ENCODE results near the gene TUSC2. TPM values are rescaled to one million over a fixed set of nuclear protein-coding genes. Genes with fewer than 3 reads are reported as not detected.

The TUSC2 gene
- total RNA-seq, 1 experiment from 2014 or later = 33.5 TPM

GRCh38 chr3:50330330-50330729, 2.3 kb upstream of the TUSC2 start:
- H3K18ac ChIP-seq (ENCODE audit: insufficient read length, low read depth, low read length) = no peak overlapping the region
- no peak overlapping the region for H3T11ph ChIP-seq (ENCODE audit: low read length)
- Mint-ChIP-seq H3K9me3 (no peaks in the 10 kb centered on the region), H3K4me1 (peaks cover 8 to 22% of the 10 kb centered on the region in 2 experiments), H3K27me3 (ENCODE audit: low read depth) (no peaks in the 10 kb centered on the region; the same call in 1 of the 2 replicates), H3K27ac (no peak overlapping the region), H3K36me3 (ENCODE audit: insufficient read depth in 1 of 3, low read depth in 3 of 3) (peaks cover 17 to 55% (median 53%) of the 10 kb centered on the region in 3 experiments; a peak in 6 of 7 replicates), H3K4me3 (no peak overlapping the region)
- no peak overlapping the region for H2BK12ac ChIP-seq (ENCODE audit: insufficient read length, low read depth, low read length)
- no peaks in the 10 kb centered on the region for H3K27me3 ChIP-seq (ENCODE audit: insufficient read depth, low read length)
- no peak overlapping the region for H2AK5ac ChIP-seq (ENCODE audit: insufficient read length, low read length)
- no peak overlapping the region for H4K5ac ChIP-seq (ENCODE audit: insufficient read length, low read depth, low read length)
- no peak overlapping the region for H2BK20ac ChIP-seq (ENCODE audit: low read depth, low read length, poor library complexity, severe bottlenecking)
- H3K56ac ChIP-seq (ENCODE audit: insufficient read length, low read depth, low read length) = no peak overlapping the region
- H2BK5ac ChIP-seq (ENCODE audit: insufficient read length, low read length) = no peak overlapping the region
- H4K8ac ChIP-seq (replicated peaks; ENCODE audit: insufficient read length, low read depth, low read length) = no peak overlapping the region
- peaks cover 9% of the 10 kb centered on the region for H3K23me2 ChIP-seq (ENCODE audit: insufficient read length, low read depth, low read length, poor library complexity, severe bottlenecking)
- DNase-seq = no peak
- H4K91ac ChIP-seq (ENCODE audit: insufficient read length, low read depth, low read length) = no peak overlapping the region
- H3K9me3 ChIP-seq (ENCODE audit: control insufficient read depth, low read depth, low read length) = no peaks in the 10 kb centered on the region
- H2BK120ac ChIP-seq (ENCODE audit: low read depth, low read length, poor library complexity, severe bottlenecking) = no peak overlapping the region
- WGBS (ENCODE audit: extremely low coverage, insufficient read length, low lambda C conversion rate) = no CpG with 5 or more reads among the region's 10 CpGs
- H4K20me1 ChIP-seq (ENCODE audit: control insufficient read depth, insufficient read depth, insufficient read length) = no peaks in the 10 kb centered on the region
- no peak overlapping the region for H3K27ac ChIP-seq (ENCODE audit: insufficient read length, low read depth, low read length)
- TF ChIP-seq, protein P1, sequence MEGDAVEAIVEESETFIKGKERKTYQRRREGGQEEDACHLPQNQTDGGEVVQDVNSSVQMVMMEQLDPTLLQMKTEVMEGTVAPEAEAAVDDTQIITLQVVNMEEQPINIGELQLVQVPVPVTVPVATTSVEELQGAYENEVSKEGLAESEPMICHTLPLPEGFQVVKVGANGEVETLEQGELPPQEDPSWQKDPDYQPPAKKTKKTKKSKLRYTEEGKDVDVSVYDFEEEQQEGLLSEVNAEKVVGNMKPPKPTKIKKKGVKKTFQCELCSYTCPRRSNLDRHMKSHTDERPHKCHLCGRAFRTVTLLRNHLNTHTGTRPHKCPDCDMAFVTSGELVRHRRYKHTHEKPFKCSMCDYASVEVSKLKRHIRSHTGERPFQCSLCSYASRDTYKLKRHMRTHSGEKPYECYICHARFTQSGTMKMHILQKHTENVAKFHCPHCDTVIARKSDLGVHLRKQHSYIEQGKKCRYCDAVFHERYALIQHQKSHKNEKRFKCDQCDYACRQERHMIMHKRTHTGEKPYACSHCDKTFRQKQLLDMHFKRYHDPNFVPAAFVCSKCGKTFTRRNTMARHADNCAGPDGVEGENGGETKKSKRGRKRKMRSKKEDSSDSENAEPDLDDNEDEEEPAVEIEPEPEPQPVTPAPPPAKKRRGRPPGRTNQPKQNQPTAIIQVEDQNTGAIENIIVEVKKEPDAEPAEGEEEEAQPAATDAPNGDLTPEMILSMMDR (conservative IDR thresholded peaks at IDR 0.05) = no peak
- H2BK15ac ChIP-seq (ENCODE audit: low read depth, low read length) = no peak overlapping the region
- no peak overlapping the region for H3K23ac ChIP-seq (ENCODE audit: insufficient read length, low read depth, low read length)
- H3K9ac ChIP-seq (ENCODE audit: extremely low read depth, insufficient read length, low read length) = no peak overlapping the region
- H3K14ac ChIP-seq (ENCODE audit: insufficient read depth, low read length) = no peak overlapping the region
- H3K79me2 ChIP-seq (ENCODE audit: insufficient read depth, low read length) = peaks cover 4% of the 10 kb centered on the region; the same call in 1 of the 2 replicates
- no peak overlapping the region for H3K4me2 ChIP-seq (ENCODE audit: insufficient read depth, insufficient read length, low read length)
- no peaks in the 10 kb centered on the region for H3K4me1 ChIP-seq (ENCODE audit: insufficient read depth, low read length)
- peaks cover 6% of the 10 kb centered on the region for H3K79me1 ChIP-seq (ENCODE audit: insufficient read depth, low read depth, low read length, poor library complexity, severe bottlenecking)
- no peak overlapping the region for H2AFZ ChIP-seq (ENCODE audit: low read length)
- no peak overlapping the region for H3K4ac ChIP-seq (ENCODE audit: low read depth, low read length)

All from H9 (cell line).